H9 (cell line): ENCODE data around the gene OVAAL. TPM values are rescaled to one million over a fixed set of nuclear protein-coding genes. Genes with fewer than 3 reads are reported as not detected.

Experiments
- DNase-seq: peaks from one replicate; pipeline ENCODE4 v3.0.0-alpha.2; 2017
- H2AFZ ChIP-seq: one replicate; pipeline ENCODE4 v1.6.1; 2013; ENCODE audit warnings: mild to moderate bottlenecking, low read length, control low read depth, moderate library complexity
- H2AK5ac ChIP-seq: 2 replicates; pipeline ENCODE4 v1.6.1; 2013; ENCODE audit warnings: low read length, control low read depth, mixed read lengths; ENCODE audit not compliant: insufficient read length
- H2BK120ac ChIP-seq: one replicate; pipeline ENCODE4 v1.6.1; 2013; ENCODE audit warnings: low read depth, mild to moderate bottlenecking, low read length, control low read depth, inconsistent platforms; ENCODE audit not compliant: poor library complexity, severe bottlenecking
- H2BK12ac ChIP-seq: 2 replicates; pipeline ENCODE4 v1.6.1; 2013; ENCODE audit warnings: low read length, control low read depth, mixed read lengths, low read depth; ENCODE audit not compliant: insufficient read length
- H2BK15ac ChIP-seq: 2 replicates; pipeline ENCODE4 v1.6.1; 2013; ENCODE audit warnings: low read depth, low read length, control low read depth
- H2BK20ac ChIP-seq: one replicate; pipeline ENCODE4 v1.6.1; 2013; ENCODE audit warnings: low read depth, mild to moderate bottlenecking, low read length, control low read depth, inconsistent platforms; ENCODE audit not compliant: poor library complexity, severe bottlenecking
- H2BK5ac ChIP-seq: 2 replicates; pipeline ENCODE4 v1.6.1; 2013; ENCODE audit warnings: low read length, control low read depth, mixed read lengths; ENCODE audit not compliant: insufficient read length
- H3K14ac ChIP-seq: 2 replicates; pipeline ENCODE4 v1.6.1; 2013; ENCODE audit warnings: low read length, control low read depth; ENCODE audit not compliant: insufficient read depth
- H3K18ac ChIP-seq: 2 replicates; pipeline ENCODE4 v1.6.1; 2013; ENCODE audit warnings: low read depth, mild to moderate bottlenecking, mixed read lengths, low read length, control low read depth; ENCODE audit not compliant: insufficient read length
- H3K23ac ChIP-seq: 2 replicates; pipeline ENCODE4 v1.6.1; 2013; ENCODE audit warnings: low read length, control low read depth, mixed read lengths, low read depth; ENCODE audit not compliant: insufficient read length
- H3K23me2 ChIP-seq: 2 replicates; pipeline ENCODE4 v1.6.1; 2013; ENCODE audit warnings: low read depth, mild to moderate bottlenecking, mixed read lengths, low read length, control low read depth; ENCODE audit not compliant: insufficient read length, poor library complexity, severe bottlenecking
- H3K27ac ChIP-seq: 2 replicates; pipeline ENCODE4 v1.5.1; 2013; ENCODE audit warnings: low read length, control low read depth, mixed read lengths, low read depth; ENCODE audit not compliant: insufficient read length
- H3K27me3 ChIP-seq: 2 replicates; pipeline ENCODE4 v1.6.1; 2013; ENCODE audit warnings: low read length, control low read depth, inconsistent platforms; ENCODE audit not compliant: insufficient read depth
- H3K4ac ChIP-seq: 2 replicates; pipeline ENCODE4 v1.6.1; 2013; ENCODE audit warnings: low read depth, mild to moderate bottlenecking, control low read depth, inconsistent platforms, low read length, moderate library complexity
- H3K4me1 ChIP-seq: 2 replicates; pipeline ENCODE4 v1.6.1; 2013; ENCODE audit warnings: low read length, control low read depth, inconsistent platforms; ENCODE audit not compliant: insufficient read depth
- H3K4me2 ChIP-seq: 2 replicates; pipeline ENCODE4 v1.6.1; 2013; ENCODE audit warnings: low read length, control low read depth, mixed read lengths; ENCODE audit not compliant: insufficient read length, insufficient read depth
- H3K56ac ChIP-seq: 2 replicates; pipeline ENCODE4 v1.6.1; 2013; ENCODE audit warnings: low read depth, mild to moderate bottlenecking, mixed read lengths, low read length, control low read depth; ENCODE audit not compliant: insufficient read length
- H3K79me1 ChIP-seq: 2 replicates; pipeline ENCODE4 v1.6.1; 2013; ENCODE audit warnings: low read depth, mild to moderate bottlenecking, moderate library complexity, low read length, control low read depth, inconsistent platforms; ENCODE audit not compliant: insufficient read depth, poor library complexity, severe bottlenecking
- H3K79me2 ChIP-seq: 2 replicates; pipeline ENCODE4 v1.6.1; 2013; ENCODE audit warnings: low read length, control low read depth, inconsistent platforms; ENCODE audit not compliant: insufficient read depth
- H3K9ac ChIP-seq: 2 replicates; pipeline ENCODE4 v1.6.1; 2013; ENCODE audit warnings: low read length, control low read depth, mixed read lengths; ENCODE audit not compliant: insufficient read length; ENCODE audit errors: extremely low read depth
- H3K9me3 ChIP-seq: one replicate; pipeline ENCODE4 v1.6.1; 2013; ENCODE audit warnings: low read depth, low read length, inconsistent platforms; ENCODE audit not compliant: control insufficient read depth
- H3T11ph ChIP-seq: one replicate; pipeline ENCODE4 v1.6.1; 2013; ENCODE audit warnings: mild to moderate bottlenecking, low read length, control low read depth, inconsistent platforms
- H4K20me1 ChIP-seq: one replicate; pipeline ENCODE4 v1.6.1; 2013; ENCODE audit not compliant: control insufficient read depth, insufficient read length, insufficient read depth
- H4K5ac ChIP-seq: 2 replicates; pipeline ENCODE4 v1.6.1; 2013; ENCODE audit warnings: low read depth, mild to moderate bottlenecking, mixed read lengths, low read length, control low read depth; ENCODE audit not compliant: insufficient read length
- H4K8ac ChIP-seq: replicated peaks from 2 replicates; pipeline ENCODE4 v1.6.1; 2013; ENCODE audit warnings: low read length, control low read depth, mixed read lengths, low read depth; ENCODE audit not compliant: insufficient read length
- H4K91ac ChIP-seq: 2 replicates; pipeline ENCODE4 v1.6.1; 2013; ENCODE audit warnings: low read depth, mild to moderate bottlenecking, moderate library complexity, mixed read lengths, low read length, control low read depth; ENCODE audit not compliant: insufficient read length
- H3K27ac Mint-ChIP-seq, 3 experiments: 2 replicates in 2 of 3; 3 replicates in 1 of 3; pipeline ENCODE4 v1.8.0; 2020 to 2021; ENCODE audit warnings: mixed read lengths in 3 of 3, mild to moderate bottlenecking in 1 of 3, moderate library complexity in 1 of 3
- H3K27me3 Mint-ChIP-seq: 2 replicates; pipeline ENCODE4 v1.8.0; 2021; ENCODE audit warnings: low read depth, mild to moderate bottlenecking, moderate library complexity, mixed read lengths
- H3K36me3 Mint-ChIP-seq, 3 experiments: 2 replicates in 2 of 3; 3 replicates in 1 of 3; pipeline ENCODE4 v1.8.0; 2020 to 2021; ENCODE audit warnings: low read depth in 3 of 3, mixed read lengths in 3 of 3; ENCODE audit not compliant: insufficient read depth in 1 of 3
- H3K4me1 Mint-ChIP-seq, 2 experiments: 2 replicates each; pipeline ENCODE4 v1.8.0; 2020; ENCODE audit warnings: mixed read lengths in 2 of 2
- H3K4me3 Mint-ChIP-seq, 2 experiments: 2 replicates in 1 of 2; 3 replicates in 1 of 2; pipeline ENCODE4 v1.8.0; 2020 to 2021; ENCODE audit warnings: mild to moderate bottlenecking in 2 of 2, mixed read lengths in 2 of 2, moderate library complexity in 1 of 2
- H3K9me3 Mint-ChIP-seq, 2 experiments: 2 replicates in 1 of 2; 3 replicates in 1 of 2; pipeline ENCODE4 v1.8.0; 2020; ENCODE audit warnings: mild to moderate bottlenecking in 2 of 2, mixed read lengths in 2 of 2, moderate library complexity in 1 of 2
- WGBS: extraction: QIAGEN DNeasy Blood & Tissue Kit; methylation state at CpG from one replicate; pipeline ENCODE4 v1.1.7; 2013; ENCODE audit warnings: missing lambda C conversion rate, low lambda C conversion rate, mixed read lengths; ENCODE audit not compliant: insufficient read length; ENCODE audit errors: extremely low coverage; 5-methylcytosine and 5-hydroxymethylcytosine counted together
- total RNA-seq: library from RNA; stranded (reverse); gene quantifications from 2 replicates; pipeline ENCODE4 v1.2.1, GENCODE V29; 2021
- TF ChIP-seq, protein P1 (sequence below): fragments of 200-600 bp; sonication (generic); conservative IDR thresholded peaks from 3 replicates; pipeline ENCODE4 v1.8.0; 2021; ENCODE audit warnings: antibody characterized with exemption, mild to moderate bottlenecking

Gene OVAAL
- total RNA-seq, 1 experiment from 2014 or later: not detected

DNA sequence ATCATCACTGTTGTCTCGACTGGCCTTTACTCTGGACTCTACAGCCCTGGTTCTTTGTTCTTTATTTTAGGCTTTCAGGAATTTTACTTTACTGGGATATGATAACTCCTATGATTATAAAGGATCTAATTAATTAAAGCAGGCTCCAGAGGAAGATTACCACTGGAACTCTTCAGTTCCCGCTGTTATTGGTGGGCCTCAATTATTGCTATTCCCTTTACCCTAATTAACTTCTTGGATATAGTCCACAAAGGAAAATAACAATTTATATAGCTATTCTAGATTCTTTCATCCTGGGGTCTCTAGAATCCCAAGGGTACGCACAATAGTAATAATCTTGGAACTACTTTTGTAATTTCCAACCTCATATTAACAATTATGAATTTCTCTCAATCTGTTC, 8.5 kb upstream of the OVAAL start:
- H4K8ac ChIP-seq: no peak overlapping the region
- H3K18ac ChIP-seq: no peak overlapping the region
- H2AFZ ChIP-seq: no peak overlapping the region
- no peak overlapping the region for H3K9ac ChIP-seq
- no peak overlapping the region for H2BK15ac ChIP-seq
- H3K4ac ChIP-seq: no peak overlapping the region
- no peak overlapping the region for H2BK20ac ChIP-seq
- H3K27ac ChIP-seq: no peak overlapping the region
- no peak overlapping the region for H2BK5ac ChIP-seq
- no peak overlapping the region for H4K91ac ChIP-seq
- H3K9me3 ChIP-seq: no peaks in the 10 kb centered on the region
- no peaks in the 10 kb centered on the region for H3K36me3 Mint-ChIP-seq
- no peaks in the 10 kb centered on the region for H3K27me3 Mint-ChIP-seq
- no CpG with 5 or more reads among the region's 3 CpGs for WGBS
- H2BK120ac ChIP-seq: no peak overlapping the region
- no peak overlapping the region for H3K56ac ChIP-seq
- H3K27me3 ChIP-seq: no peaks in the 10 kb centered on the region
- H2BK12ac ChIP-seq: no peak overlapping the region
- H3K23me2 ChIP-seq: no peaks in the 10 kb centered on the region
- TF ChIP-seq, protein P1, sequence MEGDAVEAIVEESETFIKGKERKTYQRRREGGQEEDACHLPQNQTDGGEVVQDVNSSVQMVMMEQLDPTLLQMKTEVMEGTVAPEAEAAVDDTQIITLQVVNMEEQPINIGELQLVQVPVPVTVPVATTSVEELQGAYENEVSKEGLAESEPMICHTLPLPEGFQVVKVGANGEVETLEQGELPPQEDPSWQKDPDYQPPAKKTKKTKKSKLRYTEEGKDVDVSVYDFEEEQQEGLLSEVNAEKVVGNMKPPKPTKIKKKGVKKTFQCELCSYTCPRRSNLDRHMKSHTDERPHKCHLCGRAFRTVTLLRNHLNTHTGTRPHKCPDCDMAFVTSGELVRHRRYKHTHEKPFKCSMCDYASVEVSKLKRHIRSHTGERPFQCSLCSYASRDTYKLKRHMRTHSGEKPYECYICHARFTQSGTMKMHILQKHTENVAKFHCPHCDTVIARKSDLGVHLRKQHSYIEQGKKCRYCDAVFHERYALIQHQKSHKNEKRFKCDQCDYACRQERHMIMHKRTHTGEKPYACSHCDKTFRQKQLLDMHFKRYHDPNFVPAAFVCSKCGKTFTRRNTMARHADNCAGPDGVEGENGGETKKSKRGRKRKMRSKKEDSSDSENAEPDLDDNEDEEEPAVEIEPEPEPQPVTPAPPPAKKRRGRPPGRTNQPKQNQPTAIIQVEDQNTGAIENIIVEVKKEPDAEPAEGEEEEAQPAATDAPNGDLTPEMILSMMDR: no peak
- H3K79me1 ChIP-seq: no peaks in the 10 kb centered on the region
- H3K23ac ChIP-seq: no peak overlapping the region
- no peak overlapping the region for H3K27ac Mint-ChIP-seq
- H3K4me3 Mint-ChIP-seq: no peak overlapping the region
- H3K4me1 Mint-ChIP-seq: peaks cover 2 to 5% of the 10 kb centered on the region in 2 experiments; a peak in 3 of 4 replicates
- no peaks in the 10 kb centered on the region; the same call in 1 of the 2 replicates for H3K4me1 ChIP-seq
- H3K14ac ChIP-seq: no peak overlapping the region
- H4K5ac ChIP-seq: no peak overlapping the region
- no peak for DNase-seq
- no peak overlapping the region for H3K4me2 ChIP-seq
- H2AK5ac ChIP-seq: no peak overlapping the region
- no peaks in the 10 kb centered on the region for H3K9me3 Mint-ChIP-seq
- no peaks in the 10 kb centered on the region for H4K20me1 ChIP-seq
- H3T11ph ChIP-seq: no peak overlapping the region
- H3K79me2 ChIP-seq: no peaks in the 10 kb centered on the region
